ENCODE measurements around the gene SERHL2. TPM values are rescaled to one million over a fixed set of nuclear protein-coding genes. Genes with fewer than 3 reads are reported as not detected.
A peak's percentile ranks its signal among the peaks of the same experiment; 100 is the strongest.
"Not testable (repeated sequence)": the region's sequence is repeated elsewhere in the genome, so short reads cannot be mapped to it uniquely, and the experiment has no call there.

Gene SERHL2
- total RNA-seq (1 to 10 TPM in 4 of 5 donors, not detected in 1; 1.7 to 5.5 (median 4.5) TPM), polyA plus RNA-seq (1 to 10 TPM; 2.1 to 4.3 (median 3.3) TPM)
- long read RNA-seq, donor 1: 0 reads
- long read RNA-seq, donor 2: 0 reads
- long read RNA-seq, donor 3: 0 reads
- long read RNA-seq, donor 4: 0 reads
- long read RNA-seq, donor 5: 0 reads
- long read RNA-seq, donor 6, partial matches to known transcripts: 12 of 64 reads
- long read RNA-seq, donor 6, other reads (novel, unspliced or antisense): 52 of 64 reads
- long read RNA-seq, donor 7: 0 reads
- long read RNA-seq, donor 8, partial matches to known transcripts: 0 of 8 reads
- long read RNA-seq, donor 8, other reads (novel, unspliced or antisense): 8 of 8 reads
- long read RNA-seq, donor 9: 0 reads
- long read RNA-seq, donor 10: 0 reads

DNA sequence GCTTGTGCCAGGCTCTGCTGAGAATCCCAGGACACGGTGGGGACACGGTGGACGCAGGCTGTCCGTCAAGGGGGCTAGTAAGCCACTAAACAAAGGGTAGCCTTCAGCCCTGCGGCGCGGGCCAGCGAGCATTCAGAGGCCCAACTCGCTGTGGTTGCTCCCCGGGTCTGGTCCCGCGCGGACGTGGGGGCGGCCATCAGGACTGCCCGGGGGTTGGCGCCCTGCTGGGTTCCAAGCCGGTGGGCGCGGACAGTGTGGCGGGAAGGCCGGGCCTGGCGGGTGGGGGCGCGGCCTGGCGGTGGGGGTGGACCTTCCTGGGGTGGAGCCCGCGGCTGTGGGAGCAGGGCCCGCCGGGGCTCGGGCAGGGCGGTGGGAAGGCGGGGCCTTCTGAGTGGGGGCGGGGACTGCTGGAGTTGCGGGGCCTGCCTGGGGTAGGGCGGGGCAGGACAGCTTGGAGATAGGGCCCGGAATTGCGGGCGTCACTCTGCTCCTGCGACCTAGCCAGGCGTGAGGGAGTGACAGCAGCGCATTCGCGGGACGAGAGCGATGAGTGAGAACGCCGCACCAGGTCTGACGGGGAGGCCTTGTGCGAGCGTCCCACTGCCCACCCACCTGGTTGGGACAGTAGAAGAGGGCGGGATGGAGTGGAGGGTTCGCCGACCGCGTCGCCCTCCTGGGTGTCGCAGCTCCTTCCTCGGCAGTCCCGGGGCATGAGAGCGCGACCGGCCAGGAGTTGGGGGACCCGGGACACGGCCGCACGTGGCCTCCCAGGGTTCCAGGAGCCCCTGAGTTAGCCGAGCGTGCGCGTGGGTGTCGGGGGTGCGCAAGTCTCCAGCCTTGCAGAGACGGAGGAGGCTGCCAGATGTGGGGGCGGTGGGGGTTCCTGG is at the start of gene SERHL2:
SERHL2 (plus strand) TSS at position 482 of the 887 bp plus-strand sequence; CDS start at position 547, 65 bp downstream.
- WGBS, 5 donors: 1 to 3% (median 3%) methylated on average over 32 to 75 of the region's 75 CpGs

GRCh38 chr22:42508327-42508974 is 45.3 kb upstream of the SERHL2 start:
- intact Hi-C loops (cut with DNase I; ENCODE audit: low total_unique reads); H3K4me1 ChIP-seq; H3K27ac ChIP-seq; H3K4me3 ChIP-seq; H3K9me3 ChIP-seq; DNase-seq; H3K27me3 ChIP-seq: not testable (repeated sequence)
- 38 to 49% (median 43%) methylated on average over 8 to 11 of the region's 11 CpGs for WGBS, 5 donors
- H3K36me3 ChIP-seq: peaks cover 19 to 23% (median 22%) of the 10 kb centered on the region in 4 donors

More for the DNA sequence above, at the start of gene SERHL2:
- DNase-seq: peak; percentile 92 to 96
- peaks cover 12 to 18% (median 17%) of the 10 kb centered on the region in 4 donors for H3K4me1 ChIP-seq
- no peaks in the 10 kb centered on the region for H3K9me3 ChIP-seq
- H3K27ac ChIP-seq: peak within 1 kb of the TSS in 4 of 5 donors; percentile 10 to 67 (median 44)
- no peak for TF ChIP-seq EP300 (IDR thresholded peaks at IDR 0.05)
- TF ChIP-seq, protein P1, sequence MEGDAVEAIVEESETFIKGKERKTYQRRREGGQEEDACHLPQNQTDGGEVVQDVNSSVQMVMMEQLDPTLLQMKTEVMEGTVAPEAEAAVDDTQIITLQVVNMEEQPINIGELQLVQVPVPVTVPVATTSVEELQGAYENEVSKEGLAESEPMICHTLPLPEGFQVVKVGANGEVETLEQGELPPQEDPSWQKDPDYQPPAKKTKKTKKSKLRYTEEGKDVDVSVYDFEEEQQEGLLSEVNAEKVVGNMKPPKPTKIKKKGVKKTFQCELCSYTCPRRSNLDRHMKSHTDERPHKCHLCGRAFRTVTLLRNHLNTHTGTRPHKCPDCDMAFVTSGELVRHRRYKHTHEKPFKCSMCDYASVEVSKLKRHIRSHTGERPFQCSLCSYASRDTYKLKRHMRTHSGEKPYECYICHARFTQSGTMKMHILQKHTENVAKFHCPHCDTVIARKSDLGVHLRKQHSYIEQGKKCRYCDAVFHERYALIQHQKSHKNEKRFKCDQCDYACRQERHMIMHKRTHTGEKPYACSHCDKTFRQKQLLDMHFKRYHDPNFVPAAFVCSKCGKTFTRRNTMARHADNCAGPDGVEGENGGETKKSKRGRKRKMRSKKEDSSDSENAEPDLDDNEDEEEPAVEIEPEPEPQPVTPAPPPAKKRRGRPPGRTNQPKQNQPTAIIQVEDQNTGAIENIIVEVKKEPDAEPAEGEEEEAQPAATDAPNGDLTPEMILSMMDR (IDR thresholded peaks at IDR 0.05): no peak
- TF ChIP-seq POLR2A (IDR thresholded peaks at IDR 0.05): no peak
- TF ChIP-seq POLR2AphosphoS5 (IDR thresholded peaks at IDR 0.05): peak in 2 of 3 donors; percentile 54 to 55
- peak within 1 kb of the TSS; percentile 50 to 51 (median 50) for H3K4me3 ChIP-seq
- intact Hi-C loops (cut with DNase I; ENCODE audit: low total_unique reads): no loop called here
- no peaks in the 10 kb centered on the region for H3K36me3 ChIP-seq
- peaks cover 0 to 7% (median 0%) of the 10 kb centered on the region in 3 donors for H3K27me3 ChIP-seq

DNA sequence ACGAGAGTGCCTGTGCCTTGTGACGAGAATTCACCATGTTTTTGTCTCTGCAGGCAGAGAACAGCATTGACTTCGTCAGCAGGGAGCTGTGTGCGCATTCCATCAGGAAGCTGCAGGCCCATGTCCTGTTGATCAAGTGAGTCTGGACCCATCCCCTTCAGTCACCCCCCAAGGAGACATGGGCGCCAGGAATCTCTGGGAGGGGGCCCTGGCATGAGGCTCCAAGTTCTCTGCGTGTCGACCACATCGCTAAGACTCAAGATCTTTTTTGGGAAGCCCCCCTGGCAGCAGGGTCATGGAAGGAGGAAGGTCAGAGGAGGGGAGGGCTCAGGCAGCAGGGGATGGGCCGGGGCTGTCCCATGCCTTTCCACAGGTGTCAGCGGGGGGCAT is 44.8 kb upstream of the SERHL2 start:
- H3K4me3 ChIP-seq; H3K9me3 ChIP-seq; H3K4me1 ChIP-seq; DNase-seq; H3K27me3 ChIP-seq; H3K27ac ChIP-seq; intact Hi-C loops (cut with DNase I; ENCODE audit: low total_unique reads): not testable (repeated sequence)
- WGBS, 5 donors: 51 to 82% (median 60%) methylated on average over 2 to 10 of the region's 10 CpGs
- peaks cover 23 to 27% (median 26%) of the 10 kb centered on the region in 4 donors for H3K36me3 ChIP-seq

GRCh38 chr22:42509548-42509947 is 44.2 kb upstream of the SERHL2 start:
- WGBS, 5 donors: 73 to 86% (median 79%) methylated on average over 9 to 15 of the region's 15 CpGs
- H3K4me1 ChIP-seq: no peaks in the 10 kb centered on the region
- no peaks in the 10 kb centered on the region for H3K9me3 ChIP-seq
- TF ChIP-seq EP300 (IDR thresholded peaks at IDR 0.05) (no peak), POLR2A (IDR thresholded peaks at IDR 0.05) (no peak), POLR2AphosphoS5 (IDR thresholded peaks at IDR 0.05) (no peak)
- TF ChIP-seq, protein P1 (IDR thresholded peaks at IDR 0.05): no peak
- H3K36me3 ChIP-seq: peaks cover 29 to 33% (median 32%) of the 10 kb centered on the region in 4 donors
- no peak overlapping the region for H3K4me3 ChIP-seq
- no peak for DNase-seq
- intact Hi-C loops (cut with DNase I; ENCODE audit: low total_unique reads): no loop called here
- H3K27me3 ChIP-seq: no peaks in the 10 kb centered on the region
- no peak overlapping the region for H3K27ac ChIP-seq

DNA sequence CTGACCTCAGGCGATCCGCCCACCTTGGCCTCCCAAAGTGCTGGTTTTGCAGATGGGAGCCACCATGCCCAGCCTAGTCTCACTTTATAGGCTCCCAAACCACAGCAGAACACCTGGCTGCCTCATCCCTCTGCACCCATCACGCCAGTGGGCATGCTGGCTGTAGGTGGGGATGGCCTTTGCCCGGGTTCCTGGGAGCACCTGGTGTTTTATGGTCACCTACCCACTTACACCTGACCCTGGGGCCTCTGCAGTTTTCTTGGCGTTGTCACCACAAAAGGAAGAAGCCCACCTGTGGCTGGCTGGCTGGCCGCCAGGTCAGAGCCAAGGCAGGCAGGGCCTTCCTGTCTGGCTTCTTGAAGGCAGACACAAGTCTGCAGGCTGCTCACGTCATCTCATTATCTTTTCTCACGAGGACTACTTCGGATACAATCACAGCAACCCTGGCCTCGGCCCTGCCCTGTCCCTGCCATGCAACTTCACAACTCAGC is 42.3 kb upstream of the SERHL2 start:
- Histone ChIP-seq H3K36me3 (peaks cover 44 to 50% (median 49%) of the 10 kb centered on the region in 4 donors), H3K4me1 (peaks cover 0 to 8% (median 6%) of the 10 kb centered on the region in 4 donors), H3K27me3 (no peaks in the 10 kb centered on the region), H3K27ac (no peak overlapping the region), H3K4me3 (no peak overlapping the region), H3K9me3 (no peaks in the 10 kb centered on the region)
- no peak for DNase-seq
- WGBS, 5 donors: 69 to 82% (median 77%) methylated on average over 9 to 10 of the region's 10 CpGs
- intact Hi-C loops (cut with DNase I; ENCODE audit: low total_unique reads): no loop called here
- TF ChIP-seq EP300 (IDR thresholded peaks at IDR 0.05) (no peak), POLR2A (IDR thresholded peaks at IDR 0.05) (no peak), POLR2AphosphoS5 (IDR thresholded peaks at IDR 0.05) (no peak)
- TF ChIP-seq, protein P1 (IDR thresholded peaks at IDR 0.05): no peak
